ENCODE results near the gene OSCP1.

Gene OSCP1

DNA sequence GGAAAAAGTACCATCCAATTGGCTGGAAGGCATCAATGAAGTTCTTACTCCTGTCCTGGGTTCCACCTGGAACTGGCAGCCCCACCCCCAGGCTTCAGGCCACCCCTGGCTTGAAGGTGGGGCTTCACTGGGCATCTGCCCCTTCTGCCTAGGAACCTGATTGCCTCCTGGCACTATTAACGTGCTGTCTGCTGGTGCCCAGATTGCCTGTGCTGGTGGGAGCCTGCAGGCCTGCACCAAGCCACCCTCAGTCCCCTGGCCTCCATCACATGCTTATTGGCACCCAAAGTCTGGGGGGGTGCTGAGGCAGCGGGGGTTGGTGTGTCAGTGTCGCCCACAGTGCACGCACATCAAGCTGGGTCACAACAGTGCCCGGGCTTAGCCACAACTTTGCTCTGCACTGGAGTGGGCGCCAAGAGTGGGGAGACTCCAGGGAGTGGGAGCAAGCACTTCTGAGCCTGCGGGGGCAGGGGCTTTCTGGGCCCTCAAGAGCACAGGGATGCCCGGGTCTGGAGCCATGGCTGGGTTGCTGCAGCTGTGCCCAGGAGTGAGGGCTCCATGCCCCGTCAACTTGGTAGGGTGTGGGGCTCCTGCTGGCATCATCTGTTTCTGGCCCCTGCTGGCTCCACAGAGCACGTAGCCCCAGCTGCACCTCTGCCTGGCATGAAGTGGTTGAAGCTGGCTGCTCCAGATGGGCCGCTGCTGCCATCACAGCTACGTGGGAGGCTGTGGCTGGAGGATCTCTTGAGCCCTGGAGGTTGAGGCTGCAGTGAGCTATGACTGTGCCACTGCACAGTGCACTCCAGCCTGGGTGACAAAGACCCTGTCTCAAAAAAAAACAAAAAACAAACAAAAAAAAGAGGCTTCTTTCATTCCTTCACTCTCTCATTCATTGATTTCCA, 48.4 kb downstream of the OSCP1 start:
- no peak for DNase-seq (ENCODE audit: low spot score)

DNA sequence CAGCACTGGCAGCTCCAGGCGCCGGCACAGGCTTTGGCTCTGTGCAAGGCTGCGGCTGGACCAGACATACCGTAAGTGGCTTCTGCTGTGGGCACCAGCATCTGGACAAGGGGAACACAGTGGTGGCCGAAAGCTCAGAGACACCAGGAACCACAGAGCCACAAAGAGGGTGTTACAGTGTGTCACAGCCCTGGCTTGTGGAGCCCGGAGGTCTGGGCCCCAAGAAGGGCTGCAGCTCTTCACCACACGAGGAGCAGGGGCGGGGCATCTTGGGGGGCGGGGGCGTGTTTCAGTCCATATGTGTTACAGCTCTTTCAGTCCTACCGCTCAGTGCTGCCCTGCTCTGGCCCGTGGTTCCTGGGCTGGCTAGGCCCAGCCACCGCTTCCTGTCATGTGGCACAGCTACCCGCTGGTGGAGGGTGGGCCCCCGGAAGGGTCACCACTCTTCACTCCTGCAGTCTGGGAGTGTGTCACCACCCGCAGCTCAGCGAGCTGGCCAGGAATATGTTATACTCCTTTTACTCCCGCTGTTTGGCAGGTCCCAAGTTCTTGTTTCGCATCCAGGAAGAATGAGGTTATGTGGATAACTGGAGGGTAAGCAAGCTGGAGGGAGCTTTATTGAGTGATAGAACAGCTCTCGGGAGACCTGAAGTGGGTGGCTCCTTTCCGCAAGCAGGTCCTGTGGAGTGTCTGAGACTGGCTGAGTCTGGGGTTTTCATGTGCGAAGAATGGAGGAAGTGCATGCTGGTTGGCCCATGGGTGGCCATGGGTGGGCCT, 49.2 kb downstream of the OSCP1 start:
- no peak for DNase-seq (ENCODE audit: low spot score)

DNA sequence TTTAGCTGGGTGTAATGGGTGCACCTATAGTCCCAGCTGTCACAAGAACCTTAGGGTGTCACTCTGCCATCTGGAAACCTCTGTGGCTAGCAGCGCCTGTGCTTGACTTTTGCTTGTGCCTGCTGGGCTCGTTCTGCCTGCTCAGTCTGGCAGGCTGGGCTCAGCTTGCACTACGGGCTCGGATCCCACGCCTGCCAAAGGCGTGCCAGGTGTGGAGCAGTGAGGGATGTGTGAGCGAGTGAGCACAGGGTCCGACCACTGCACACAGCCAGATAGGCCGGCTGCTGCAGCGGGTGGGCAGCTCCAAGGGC, 49.8 kb downstream of the OSCP1 start:
- DNase-seq (ENCODE audit: low spot score) = no peak

DNA sequence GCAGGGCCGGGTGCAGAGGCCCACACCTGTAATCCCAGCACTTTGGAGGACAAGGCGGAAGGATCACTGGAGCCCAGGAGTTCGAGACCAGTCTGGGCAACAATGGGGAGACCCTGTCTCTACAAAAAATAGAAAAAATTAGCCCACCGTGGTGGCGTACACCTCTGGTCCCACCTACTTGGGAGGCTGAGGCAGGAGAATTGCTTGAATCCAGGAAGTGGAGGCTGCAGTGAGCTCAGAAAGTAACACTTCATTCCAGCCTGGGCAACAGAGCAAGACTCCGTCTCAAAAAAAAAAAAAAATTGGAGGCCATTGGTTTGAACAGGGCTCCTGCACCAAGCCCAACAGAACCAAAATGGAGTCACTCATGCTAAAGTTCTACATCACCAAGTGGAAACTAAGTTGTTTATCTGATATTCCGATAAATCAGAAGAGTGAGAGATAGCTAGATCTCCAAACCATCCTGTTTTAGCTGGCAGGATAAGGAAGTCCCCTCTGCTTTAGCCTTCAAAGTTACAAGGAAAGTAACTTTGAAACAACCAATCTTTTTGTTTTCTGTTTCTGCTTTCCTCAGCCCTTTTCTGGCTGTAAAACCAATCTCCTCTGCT, 51.8 kb downstream of the OSCP1 start:
- no peak for DNase-seq (ENCODE audit: low spot score)

DNA sequence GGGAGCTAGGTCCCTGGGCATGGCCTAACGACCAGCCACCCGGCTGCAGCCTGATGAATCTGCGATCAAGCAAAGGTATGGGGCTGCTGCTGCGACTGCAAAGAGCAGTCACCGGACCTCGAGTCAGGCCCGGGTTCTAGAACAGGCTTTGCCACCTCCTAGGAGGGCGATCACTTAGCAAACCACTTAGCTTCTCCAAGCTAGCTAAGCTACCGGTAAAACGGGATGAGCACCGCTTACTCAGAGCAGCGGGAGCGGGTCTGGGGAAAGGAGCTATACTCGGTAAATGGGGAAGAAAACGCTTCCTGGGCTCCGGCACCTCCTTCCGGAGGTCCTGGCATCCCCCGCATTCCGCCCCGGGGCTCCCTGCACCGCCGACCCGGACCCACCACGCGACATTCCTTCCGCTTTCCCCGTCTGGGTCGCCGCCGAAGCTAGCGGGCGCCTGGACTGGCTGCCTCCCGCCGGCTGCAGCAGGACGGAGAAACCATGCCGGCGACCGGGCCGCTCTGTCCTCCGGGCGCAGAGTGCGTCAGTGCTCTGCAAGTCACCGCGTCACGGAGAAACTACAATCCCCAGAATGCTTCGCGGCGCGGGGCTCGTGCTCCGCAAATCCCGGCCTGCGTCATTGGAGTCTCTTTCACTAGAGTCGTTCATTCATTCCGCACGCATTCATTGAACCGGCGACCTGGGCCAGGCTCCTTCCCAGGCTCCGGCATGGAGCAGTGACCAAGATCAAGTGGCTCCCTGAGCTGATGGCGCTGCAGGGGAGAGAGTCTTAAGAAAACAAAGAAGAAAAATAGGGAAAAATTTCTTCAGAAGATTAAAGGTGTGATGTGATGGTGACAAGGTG, 52.6 kb downstream of the OSCP1 start, which contains the start of gene LSM10:
Gene LSM10, minus strand, starts transcription at position 531 of the 853 bp plus-strand sequence. CDS start 3,779 bp downstream, outside the sequence.
- DNase-seq (ENCODE audit: low spot score) = peak; percentile 94

DNA sequence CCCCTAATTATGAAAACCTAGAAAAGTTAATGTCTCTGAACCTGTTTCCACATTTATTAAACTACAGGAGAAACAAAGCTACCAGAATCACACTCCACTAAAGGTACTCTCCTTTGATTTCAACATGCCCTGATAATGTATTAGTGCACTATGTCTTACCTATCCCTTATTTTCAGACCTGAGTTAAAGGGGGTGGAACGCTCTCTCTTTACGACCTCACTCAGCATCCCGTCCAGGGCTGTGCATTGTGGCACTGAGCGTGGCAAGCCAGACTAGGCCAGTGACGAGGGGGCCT, 53.2 kb downstream of the OSCP1 start:
- no peak for DNase-seq (ENCODE audit: low spot score)

DNA sequence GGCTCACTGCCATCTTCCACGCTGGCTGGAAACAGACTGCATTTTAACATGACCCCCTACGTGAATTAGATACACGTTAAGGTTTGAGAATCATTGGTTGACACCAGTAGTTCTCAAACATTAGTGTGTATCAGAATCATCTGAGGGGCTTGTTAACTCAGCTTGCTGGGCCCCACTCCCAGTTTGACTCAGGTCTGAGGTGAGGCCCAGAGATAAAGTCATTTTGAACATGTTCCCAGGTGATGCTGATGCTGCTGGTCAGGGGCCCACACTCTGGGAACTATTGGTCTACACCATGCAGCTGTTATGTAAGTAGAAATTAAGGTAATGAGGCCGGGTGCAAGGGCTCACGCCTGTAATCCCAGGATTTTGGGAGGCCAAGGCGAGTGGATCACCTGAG, 53.9 kb downstream of the OSCP1 start:
- DNase-seq (ENCODE audit: low spot score) = no peak

DNA sequence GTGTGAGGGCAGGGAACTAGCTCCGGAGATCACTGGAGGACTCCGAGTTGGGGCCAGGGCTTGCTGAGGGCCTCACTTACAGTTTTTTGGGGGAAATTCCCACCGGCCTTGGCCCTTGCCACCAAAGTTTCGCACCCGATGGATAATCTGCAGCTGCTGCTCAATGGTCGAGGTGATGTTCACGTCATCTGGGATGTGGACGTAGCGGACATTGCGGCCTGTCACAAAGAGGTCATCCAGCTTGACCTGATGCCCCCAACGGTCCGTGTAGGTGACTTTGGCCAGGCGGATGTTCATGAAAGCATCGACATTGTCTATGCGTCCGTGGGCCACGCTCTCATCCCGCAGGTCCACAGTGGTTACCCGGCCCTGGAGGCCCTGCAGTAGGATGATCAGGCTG, 56.6 kb downstream of the OSCP1 start:
- DNase-seq (ENCODE audit: low spot score) = no peak

DNA sequence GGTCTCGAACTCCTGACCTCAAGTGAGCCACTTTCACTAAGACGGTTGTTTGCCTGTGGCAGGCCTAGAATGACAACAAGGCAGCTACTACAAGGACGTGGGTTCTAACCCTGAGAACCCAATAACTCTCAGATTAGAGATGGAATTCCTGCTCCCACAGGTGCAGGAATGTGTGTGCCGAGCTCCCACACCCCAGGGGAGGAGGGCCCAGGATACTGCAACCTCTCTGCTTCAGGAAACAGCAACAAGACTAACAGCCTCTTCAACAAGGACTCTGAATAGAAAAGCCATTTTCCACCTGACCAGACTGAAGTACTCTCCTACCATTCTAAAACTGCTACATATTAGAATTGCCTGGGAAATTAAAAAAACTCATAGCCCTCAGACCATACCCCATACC, 57.4 kb downstream of the OSCP1 start:
- no peak for DNase-seq (ENCODE audit: low spot score)

DNA sequence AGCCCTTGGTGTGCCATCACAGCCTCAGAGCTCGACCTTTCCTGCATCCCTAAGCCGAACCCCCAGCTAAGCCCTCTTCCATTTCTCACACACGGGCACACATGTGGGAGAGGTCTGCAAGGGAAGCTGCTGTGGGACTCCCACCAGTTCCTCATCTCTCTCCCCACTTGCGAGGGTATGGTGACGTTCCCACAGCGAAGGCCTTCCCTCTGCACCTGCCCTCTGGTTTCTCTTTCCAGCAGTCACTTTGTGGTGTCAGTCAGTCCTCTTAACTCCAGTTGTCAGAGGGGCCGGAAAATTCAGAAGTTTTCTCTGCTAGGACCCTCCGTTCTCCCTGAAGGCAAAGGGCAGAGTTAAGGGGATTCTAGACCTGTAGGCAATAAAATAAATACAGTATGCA, 59.0 kb downstream of the OSCP1 start:
- no peak for DNase-seq (ENCODE audit: low spot score)

DNA sequence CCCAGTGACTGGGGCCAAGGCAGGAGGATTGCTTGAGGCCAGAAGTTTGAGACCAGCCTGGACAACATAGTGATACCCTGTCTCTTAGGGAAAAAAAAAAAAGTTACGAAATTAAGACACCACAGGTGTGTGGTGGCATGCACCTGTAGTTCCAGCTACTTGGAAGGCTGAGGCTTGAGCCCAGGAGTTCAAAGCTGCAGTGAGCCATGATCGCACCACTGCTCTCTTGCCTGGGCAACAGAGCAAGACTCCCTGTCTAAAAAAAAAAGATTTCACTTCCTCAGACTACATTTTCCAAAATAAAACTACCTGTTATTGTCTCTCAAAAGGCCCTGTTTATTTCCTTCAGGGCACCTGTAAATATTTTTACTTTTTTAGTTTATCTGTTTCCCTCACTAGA, 59.8 kb downstream of the OSCP1 start:
- DNase-seq (ENCODE audit: low spot score) = no peak

DNA sequence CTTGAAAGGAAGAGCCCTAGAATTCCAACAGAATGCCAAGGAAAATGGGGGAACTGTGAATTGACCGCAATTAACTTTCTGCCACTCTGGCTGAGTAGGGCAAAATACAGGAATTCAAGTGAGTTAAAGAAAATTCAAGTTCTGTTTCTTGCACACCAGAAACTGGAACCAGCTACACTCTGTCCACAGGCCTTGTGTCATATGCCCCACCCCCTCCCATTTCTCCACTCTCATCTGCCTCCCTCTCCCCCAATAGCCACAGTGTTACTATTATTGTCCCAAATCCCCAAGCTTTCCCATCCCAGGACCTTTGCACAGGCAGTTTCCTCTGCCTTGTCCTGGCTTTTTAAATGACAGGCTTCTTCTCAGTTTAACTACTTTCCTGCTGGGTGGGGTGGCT, 60.3 kb downstream of the OSCP1 start:
- DNase-seq (ENCODE audit: low spot score) = no peak

DNA sequence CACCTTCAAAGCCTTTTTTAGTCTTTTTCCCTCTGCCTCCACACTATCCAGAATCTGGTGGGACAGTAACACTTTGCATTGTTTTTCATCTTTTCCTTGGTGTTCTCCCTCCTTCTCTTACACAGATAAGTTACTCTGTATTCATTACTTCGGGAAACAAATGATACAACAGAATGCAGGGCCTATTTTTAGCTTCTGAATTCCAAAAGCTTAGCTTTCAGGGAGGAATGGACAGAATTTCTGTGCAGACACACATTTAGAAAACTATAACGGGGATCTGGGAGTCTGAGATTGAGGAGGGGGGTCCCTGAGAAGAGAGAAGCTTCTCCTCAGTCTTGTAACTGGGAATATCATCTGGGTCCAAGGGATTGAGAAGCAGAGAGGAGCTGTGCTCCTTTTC, 61.0 kb downstream of the OSCP1 start:
- no peak for DNase-seq (ENCODE audit: low spot score)

DNA sequence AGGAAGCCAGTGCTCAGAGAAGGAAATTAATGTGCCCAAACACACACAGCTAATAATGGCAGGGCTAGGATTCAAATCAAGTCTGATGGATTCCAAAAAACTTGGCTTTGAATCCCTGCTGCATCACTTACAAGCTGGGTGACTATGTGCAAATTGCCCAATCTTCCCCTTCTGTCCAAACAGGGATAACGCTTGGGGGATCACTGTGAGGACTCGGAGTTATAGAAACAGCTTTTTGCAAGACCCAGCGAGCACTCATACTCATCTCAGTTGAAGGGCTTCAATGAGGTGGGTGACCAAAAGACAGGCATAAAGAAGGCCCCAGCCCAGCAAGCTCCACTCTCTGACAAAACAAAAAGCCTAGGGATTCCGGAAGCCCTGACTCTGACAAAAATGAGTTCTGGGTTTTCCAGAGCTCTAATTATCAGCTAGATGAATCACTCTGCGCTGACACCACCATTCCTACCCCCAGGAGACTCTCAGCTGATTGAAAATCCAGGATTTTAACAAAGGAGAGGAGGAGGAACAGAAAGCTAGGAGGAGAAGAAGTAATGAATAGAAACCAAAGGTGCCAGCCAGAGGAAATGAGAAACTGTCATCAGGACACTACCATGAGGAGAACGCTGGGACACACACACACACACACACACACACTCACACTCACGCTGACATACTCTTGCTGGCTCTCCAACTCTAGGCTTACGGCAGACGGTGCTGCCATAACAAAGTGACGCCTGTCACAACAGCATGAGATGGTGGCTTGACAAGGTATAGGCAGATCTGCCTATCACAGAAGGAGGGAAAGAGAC, 62.9 kb downstream of the OSCP1 start:
- no peak for DNase-seq (ENCODE audit: low spot score)

DNA sequence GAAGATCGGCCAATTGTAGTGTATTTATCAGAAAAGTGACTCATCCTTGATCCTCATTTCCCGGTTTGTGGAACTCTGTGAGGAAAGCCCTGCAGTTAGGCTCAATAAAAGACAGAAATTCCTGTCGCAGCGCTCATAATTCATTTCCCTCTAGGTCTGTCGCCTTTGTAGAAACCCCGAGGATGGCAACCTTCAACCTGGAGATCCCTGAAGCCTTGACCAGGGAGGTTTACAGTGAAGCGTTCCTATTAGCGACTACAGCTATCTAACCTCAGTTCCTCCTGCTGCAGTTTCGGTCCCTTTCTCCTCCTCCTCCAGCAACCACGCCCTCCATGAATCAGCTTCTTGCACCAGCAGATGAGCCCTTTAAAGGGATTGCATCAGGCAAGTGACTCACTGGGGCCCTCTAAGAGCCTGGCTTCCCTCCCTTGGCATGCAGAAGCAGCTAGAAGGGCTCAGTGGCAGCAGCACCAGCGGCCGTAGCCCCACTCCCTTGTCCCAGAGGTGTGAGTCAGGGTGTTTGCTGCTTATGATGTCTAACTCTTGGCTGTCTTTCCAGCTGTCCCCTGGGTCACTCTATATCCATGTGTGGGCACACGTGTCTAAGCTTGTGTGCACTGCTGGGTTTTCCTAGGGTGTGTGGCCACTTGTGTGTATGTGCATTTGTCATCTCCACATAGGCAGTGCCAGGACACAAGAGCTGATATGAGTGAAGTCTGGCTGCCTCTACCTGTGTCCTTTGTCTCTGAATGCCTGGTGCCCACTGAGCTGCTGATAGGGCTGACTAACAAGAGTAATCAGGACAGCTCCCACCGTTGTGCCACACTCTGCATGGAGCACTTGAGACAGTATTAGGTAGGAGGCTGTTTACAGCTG, 63.7 kb downstream of the OSCP1 start:
- peak; percentile 77 for DNase-seq (ENCODE audit: low spot score)

DNA sequence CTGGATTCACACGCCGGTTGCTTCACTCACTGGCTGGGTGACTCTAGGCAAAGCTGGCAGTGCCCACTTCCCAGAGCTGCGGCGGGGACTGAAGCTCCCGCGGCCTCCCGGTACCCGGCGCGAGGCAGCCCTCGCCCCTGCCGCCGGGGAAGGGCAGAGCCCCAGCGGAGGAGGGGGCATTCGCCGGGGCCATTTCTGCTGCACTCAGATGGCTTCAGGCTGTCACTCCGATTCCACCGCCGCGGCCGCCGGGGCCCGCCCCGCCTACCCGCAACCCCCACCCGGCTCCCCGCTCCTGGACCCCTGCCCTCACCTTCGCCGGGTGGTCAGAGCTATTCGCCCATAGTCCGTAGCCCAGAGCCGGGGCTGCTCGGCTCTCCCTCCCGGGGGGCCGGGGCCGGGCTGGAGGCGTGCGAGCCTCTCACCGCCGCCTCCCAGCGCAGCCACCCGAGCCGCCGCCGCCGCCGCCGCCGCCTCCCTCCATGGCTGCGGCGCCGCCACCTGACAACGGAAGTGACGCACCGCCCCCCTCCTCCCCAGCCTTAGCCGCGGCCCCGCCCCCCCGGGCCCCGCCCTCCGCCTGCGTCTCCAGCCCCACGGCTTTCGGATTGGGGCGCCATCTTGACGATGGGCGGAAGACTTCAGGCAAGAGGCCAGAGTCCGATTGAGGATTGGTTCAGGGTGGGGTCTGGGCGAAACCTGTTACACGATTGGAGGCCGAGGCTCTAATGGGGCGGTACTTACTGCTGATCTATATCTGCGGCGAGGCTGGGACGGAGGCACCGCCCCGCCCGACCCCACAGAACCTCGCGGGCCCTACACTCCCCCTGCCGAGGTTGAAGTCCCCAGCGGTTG, 64.6 kb downstream of the OSCP1 start, which contains the start of gene STK40:
Gene STK40, minus strand, starts transcription at position 515 of the 855 bp plus-strand sequence. CDS start 24,592 bp downstream, outside the sequence.
- peak; percentile 95 for DNase-seq (ENCODE audit: low spot score)

DNA sequence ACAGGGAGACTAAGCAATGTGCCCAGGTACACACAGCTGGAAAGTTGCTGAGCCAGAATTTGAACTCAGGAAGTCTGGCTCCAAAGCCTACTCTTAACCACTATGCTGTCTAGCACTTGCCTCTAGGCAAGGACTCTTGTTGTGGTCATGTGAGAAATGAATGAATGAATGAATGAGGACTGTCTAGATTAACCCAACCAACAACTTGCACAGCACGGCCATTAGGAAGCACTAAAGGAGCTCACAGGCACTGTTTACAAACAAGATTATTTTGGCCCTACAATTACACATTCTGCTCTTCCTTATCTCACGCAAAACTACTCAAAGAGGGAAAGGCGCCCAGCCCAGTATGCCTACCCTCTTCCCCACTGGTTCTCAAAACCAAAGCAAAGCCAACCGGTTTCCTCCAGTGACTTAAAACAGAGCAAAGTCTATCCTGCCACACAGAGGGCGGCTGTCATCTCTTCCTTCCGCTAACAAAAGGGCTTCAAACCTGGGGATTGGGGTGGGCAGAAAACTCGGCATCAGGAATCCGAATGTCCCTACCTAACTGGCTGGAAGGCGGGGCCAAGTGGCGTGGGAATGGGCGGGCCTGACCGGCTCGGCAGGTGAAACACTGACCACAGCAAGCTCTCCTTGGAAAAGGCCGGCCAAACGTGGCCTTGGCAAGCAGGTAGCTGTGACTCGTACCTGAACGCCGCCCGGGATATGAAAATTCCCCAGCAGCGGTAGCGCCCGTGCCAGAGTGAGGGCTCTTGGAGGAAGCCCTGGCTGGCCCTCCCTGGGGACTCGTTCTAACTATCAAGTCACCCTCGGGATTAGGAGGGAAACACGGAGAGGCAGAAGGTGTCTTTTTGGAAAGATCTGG, 65.5 kb downstream of the OSCP1 start:
- DNase-seq (ENCODE audit: low spot score) = peak; percentile 69

DNA sequence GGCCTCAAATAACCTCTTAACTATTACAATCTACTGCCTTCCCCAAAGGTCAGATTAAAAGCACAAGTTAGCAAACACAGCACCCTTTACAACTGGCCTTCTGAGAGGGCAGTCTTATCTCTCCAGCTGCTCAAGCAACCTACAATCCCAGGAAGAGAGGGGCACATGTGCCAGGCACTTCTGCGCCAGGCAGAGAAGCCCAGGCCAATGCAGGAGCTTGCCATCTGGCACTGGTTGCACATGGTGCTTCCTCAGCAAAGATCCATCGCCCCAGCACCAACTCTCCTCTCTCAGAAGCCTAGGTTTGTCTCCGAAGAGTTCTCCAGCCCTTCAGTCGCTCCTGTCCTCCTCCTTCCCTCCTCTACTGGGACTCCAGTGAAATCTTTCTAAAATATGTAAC, 67.0 kb downstream of the OSCP1 start:
- no peak for DNase-seq (ENCODE audit: low spot score)

Measured in D341Med (cell line).